ENCODE measurements around the gene AFAP1L1.
"Not testable (repeated sequence)": the region's sequence is repeated elsewhere in the genome, so short reads cannot be mapped to it uniquely, and the experiment has no call there.

The AFAP1L1 gene

DNA sequence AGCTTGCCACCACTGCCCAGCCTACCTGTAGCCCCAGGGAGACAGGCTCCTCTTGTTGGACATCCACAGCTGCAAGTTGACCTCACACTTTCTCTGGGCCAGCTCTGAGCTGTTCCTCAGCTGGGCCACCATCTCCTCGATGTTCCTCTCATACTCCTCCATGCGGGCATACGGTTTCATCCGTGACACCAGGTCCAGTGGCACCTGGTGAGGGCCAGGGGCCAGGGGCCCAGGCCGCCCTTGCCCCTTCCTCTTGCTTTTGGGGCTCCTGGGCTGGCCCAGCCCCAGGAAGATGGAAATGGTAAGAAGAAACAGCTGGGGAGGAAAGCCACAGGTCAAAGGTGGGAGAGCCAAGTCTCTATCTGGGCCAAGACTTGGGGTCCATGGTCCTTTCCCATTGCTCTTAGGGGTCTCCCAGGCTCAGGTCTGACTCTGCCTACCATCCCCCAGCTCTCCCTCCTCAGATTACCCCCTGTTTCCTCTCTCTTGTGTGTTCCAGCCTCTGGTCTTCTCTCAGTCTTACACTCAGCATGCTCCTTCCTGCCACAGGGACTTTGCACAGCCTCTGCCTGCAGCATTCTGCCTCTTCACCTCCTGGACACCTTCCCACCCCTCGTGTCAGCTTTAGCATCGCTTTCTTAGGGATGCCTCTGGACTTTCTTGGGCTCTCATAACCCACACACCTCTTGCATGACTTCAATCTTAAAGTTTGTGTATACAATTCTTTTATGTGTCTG, 105.2 kb downstream of the AFAP1L1 start:
- DNase-seq, result no peak

DNA sequence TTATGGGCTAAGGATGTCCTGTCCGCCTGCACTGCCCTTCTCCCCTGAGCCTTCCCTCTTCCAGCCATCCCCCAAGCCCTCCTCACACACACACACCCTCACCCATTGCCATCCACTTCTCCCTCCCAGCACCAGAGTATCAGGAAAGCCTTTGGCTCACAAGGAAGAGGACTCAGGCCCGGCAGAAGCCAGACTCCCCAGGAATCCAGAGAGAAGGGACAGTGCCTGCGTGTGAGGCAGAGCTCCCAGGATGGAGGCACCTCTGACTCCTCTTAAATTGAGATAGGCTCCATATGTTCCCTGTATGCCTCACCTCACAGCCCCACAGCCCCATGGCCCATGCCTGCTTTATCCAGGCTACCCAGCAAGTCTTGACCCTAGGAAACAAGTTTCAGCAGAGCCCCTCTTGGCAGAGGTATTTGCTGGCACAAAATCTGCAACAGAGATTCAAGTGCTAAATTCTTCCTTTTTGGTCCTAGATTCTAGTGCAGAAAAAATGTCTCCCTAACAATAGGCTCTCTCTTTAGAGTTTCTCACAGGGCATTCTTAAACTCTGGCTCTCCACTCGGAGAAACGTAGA, 106.7 kb downstream of the AFAP1L1 start:
- DNase-seq, result no peak

DNA sequence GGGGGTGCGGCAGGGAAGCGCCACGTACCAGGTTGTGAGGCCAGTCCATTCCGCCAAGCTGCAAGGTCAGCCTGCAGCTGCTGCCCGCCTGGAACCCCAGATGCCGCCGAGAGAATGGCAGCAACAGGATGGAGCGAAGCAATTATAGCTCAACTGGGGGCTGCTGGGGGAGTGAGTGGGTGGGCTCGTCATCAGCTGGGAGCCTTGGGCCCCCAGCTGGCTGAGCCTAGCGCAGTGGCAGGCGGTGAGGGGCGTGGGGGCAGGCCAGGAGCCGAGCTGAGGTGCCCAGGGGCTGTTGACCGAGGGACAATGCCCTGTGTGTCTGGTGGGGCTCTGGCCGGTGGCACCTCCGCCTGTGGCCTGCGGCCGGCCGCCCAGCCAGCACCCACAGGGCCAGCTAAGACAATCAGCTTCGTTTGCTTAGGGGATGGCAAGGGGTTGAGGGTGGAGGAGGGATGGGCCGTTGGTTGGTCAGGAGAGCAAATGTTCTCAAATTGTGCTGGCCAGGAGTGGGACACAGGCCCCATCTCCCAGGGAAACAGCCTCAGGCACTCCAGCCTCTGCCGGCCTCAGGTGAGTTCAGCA, 107.6 kb downstream of the AFAP1L1 start, which contains the start of gene IL17B:
Gene IL17B, minus strand, starts transcription at position 116 of the 585 bp plus-strand sequence. Its CDS starts 67 bp downstream, at position 49.
- DNase-seq, result no peak

DNA sequence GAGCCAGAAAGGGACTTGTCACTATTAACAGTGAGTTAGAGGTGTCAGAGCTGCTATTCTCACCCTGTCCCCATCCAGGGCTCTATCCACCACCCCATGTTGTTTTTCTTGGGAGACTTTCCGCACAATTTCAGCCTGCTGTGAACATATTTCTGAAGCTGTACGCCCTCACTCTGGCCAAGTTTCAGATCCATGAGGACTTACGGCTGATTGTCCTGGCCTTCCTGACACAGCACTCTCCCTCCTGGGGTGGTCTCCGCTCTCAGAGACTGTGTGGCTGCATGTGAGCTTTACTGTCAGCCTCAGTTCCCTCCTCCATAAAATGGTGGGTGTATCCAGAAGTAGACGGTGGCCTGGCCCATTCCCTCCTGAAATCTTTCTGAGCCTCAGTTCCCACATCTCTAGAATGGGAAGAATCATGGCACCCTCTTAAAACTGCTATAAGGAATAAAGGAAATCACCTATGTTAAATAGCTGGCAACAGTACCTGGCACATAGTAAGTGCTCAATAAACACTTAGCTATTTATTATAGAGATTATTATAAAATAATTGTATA, 108.2 kb downstream of the AFAP1L1 start:
- DNase-seq, result no peak

DNA sequence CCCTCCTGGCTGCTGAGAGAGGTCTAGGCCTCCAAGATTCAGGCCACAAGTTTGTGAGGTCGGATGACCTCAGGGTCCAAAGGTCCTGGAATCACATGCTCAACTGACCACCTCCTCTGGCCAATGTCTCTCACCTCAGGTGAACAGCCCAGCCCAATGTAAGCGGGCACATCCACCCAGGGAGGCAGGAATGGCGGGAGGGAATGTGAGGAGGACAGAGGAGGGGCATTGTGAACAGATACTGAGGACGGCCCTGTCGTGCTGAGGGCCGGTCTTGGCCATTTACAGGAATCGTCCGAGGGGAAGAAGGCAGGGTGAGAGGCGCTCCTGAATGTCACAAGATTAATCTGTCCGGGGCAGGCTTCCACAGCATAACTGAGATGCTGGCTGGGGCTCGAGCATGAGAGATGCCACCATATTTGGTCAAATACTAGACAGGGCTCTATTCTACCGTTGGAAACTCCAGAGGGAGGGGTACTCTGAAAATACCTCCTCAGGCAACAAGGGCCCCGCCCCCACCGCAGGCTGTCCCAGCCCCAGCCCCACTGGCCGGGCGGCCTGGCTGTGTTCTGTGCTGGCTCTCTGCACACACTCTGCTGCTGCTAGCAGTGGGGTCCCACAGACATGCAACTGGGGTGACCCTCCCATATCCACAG, 108.9 kb downstream of the AFAP1L1 start:
- no peak for DNase-seq

DNA sequence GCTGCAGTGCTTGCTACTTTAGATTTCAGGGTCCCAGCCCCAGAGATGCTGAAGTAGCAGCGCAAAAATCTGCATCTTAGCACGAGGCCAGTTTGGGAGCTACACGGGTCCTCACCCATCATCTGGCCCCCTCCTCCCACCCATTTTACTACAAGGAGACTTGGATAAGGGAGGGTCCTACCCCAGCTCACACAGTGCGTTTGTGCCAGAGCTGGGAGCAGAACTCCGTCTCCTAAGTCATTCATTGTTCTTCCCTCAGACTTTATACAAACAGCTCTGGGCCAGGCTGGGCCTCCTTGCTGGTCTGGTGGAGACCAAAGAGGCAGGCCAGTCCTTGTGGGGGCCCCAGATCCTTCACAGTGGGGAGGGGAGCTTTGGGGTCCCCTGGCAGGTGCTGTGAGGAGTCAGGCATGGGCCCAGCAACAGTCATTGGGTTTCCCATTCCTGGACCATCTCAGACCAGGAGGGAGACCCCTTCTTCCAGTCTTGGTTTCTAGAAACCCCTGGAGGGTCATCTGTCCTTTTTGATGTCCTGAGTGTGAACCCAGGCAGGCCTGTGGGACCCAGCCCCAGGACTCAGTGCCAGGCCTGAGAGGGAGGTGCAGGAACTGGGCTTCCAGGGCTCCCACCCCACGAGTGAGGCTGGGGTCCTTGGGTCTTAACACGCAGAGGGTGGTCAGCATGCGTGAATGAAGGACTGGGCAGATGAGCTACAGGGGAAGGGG, 109.8 kb downstream of the AFAP1L1 start:
- no peak for DNase-seq

DNA sequence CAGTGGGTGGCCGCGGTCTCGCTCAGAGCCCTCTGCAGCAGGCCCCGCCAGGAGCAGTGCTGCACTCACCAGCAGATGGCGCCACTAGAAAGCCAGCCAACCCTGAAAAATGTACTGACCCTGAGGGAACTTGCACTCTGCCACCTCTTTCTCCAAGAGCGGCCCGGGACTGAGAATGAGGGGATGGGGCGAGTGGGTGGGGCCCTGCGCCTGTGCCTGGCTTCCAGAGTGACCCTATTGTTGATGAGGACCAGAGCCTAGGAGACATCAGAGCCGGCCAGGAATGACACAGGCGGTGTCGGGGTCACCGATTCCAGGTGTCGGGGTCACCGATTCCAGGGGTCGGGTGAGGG, 110.3 kb downstream of the AFAP1L1 start:
- peak; percentile 3 for DNase-seq

DNA sequence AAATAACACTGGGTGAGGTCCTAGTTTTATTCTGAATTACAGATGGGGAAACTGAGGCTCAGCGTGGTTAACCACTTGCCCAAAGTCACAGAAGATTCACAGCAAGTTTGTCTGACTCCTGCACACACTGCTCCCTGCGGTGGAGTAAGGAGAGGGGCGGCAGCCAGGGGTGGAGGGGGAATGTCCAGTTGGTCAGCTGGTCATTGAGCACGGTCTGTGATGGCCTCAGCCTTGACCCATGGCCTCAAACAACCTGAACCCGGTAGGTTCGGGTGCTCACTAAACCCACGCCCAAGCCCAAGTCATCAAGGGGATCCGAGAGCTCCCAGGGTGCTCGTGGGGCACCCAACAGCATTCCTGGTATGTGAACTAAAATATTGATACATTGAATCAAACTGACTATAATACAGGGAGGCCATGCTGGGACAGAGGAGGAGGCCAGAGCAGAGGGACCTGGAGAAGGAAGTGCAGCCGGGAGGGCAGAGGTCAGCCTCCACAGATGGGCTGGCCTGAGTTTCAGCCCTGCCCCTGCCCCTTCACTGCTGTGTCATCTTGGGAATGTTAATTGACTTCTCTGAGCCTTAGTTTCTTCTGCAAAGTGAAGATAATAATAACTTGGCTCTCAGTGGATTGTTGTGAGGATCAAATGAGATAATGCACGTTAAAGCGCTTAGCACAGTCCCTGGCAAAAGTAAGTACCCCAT, 111.0 kb downstream of the AFAP1L1 start:
- no peak for DNase-seq

DNA sequence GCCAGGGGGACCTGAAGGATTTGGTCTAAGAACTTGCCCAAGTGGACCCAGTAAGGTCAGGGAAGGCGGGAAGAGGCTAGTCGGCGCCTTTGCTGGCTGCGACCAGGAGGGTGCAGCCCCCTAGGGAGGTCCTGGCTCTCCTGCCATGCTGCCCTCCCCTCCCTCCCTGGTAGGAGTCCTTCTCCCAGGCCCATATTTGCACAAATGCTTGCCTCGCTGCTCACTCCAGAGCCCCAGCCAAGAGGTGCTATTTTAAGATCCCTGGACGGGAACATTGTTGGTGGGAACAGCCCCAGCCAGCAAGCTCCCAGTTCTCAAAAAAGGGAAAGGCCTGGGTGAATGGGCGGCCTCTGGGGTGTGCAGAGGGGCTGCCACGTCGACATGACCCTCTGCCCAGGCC, 111.7 kb downstream of the AFAP1L1 start:
- DNase-seq, result no peak

DNA sequence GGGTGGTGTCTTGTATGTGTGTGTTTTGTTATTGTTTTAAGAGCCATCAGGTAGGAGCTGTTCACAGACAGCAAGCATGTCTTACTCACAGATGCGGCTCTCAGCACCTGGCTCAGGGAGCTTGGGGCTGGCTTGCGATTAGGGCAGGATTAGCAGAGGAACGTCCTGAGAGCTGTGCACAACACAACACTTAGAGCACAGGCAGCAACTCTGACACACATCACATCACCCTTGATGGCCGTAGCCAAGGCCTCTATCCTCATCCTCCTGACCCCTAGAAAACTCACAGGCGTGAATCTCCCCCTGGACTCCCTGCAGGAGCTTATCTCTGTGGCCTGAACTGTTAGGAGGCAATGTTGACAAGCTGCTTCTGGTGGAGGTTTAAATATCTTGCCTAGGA, 114.5 kb downstream of the AFAP1L1 start:
- DNase-seq, result no peak

DNA sequence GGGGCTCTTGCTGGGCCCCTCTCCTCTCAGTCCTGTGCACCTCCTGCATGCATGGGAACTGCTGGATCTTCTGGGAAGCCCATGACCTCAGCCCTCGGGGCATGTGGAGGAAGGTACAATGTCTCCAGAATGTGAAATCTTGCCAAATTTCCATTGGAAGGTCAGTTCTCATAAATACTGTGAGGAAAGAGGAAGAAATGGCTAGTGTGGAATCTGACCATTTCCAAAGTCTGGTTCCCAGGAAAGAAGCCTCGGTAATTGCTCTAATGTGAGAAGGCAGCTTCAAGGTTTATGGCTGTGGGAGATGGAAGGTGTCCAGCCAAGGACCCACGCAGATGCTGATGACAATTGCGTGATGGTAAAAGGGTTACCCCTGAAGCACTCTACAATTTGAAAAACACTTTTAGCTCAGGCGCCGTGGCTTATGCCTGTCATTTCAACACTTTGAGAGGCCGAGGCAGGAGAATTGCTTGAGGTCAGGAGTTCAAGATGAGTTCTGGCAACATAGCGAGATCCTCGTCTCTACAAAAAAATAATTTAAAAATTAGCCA, 115.5 kb downstream of the AFAP1L1 start:
- no peak for DNase-seq

DNA sequence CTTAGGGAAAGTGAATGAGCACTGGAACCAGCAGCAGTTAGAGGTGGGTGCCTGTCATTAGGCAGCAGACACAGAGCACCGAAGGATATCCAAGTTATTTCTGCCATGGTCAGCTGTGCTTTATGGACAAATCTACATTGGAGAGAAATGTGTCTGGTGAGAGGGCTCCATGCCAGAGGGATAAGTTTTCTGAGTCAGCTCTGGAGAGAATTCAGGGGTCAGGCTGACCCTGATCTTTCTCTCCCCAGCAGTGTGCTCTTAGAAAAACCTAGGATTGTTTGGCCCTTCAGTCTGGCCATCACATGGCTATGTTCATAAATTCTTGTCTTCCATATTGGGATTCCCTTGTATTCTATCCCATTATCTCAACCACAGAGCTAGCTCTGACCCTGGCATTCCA, 116.3 kb downstream of the AFAP1L1 start:
- DNase-seq, result no peak

DNA sequence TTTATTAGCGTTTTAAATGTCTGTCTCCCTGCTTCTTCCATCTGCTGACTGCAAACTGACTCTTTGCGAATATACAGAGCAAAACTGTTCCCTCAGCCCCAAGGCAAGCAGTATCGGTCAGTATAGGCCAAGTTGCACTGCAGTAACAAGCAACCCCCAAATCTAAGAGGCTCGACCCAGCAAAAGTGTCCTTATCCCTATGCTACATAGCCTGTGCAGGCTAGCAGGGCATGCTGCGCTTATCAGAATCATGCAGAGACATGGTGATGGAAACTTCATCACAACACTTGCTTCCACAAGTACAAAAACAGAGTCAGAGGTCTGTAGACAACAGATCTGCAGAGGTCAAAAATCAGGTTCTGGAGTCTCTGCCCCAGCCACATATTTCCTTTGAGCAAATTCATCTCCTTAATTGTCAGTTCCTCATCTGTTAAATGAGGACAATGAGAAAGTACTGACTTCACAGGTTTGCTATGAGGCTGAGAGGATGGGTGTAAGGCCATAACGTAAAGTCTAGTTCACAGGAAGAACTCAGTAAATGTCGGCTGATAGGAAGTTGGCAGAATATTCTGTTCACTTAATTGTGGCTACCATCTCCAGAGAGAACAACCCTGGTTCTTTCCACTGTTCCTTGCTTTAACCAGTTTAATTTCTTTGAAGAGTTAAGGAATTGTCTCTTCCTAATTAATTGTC, 117.0 kb downstream of the AFAP1L1 start:
- no peak for DNase-seq

DNA sequence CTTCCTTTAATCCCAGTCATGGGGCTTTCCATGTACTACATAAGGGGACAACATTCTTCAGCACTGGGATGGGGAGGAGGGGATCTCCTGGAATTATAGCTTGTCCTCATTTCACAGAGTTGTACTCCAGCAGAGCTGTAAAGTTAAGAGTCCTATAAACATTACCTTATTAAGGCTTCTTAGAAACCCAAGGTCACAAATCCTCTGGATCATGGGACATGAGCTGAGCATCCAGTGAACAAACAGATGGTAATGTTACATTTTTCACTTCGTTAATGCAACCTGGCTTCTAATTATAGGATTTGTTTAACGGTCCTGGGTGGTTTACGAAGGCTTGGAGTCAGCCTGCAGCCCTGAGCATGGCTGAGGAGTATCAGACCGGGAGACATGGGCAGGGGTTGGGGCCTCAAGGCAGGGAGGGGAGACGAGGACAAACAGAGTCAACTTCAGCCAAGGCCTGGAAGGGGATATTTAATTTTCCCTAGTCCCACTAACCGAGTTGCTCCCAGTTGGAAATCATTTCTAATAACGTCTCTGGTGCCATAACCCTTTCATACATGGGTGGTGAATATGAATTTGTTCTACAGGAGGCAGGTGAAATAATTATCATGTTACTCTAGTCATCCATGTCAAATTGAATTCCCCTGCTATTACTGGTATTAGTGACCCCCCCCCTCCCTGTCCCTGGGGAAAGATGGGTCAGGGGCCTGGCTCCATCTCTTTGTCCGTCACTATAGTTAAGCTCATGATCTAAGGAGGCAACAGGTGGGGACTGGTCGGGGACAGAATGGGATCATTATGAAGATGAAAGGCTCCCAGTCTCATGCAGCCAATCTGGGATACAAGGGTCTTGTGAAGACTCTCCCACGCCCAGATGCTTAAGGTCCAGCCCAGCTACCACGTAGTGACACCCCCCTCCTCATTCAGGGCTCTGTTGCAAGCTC, 118.2 kb downstream of the AFAP1L1 start:
- no peak for DNase-seq

DNA sequence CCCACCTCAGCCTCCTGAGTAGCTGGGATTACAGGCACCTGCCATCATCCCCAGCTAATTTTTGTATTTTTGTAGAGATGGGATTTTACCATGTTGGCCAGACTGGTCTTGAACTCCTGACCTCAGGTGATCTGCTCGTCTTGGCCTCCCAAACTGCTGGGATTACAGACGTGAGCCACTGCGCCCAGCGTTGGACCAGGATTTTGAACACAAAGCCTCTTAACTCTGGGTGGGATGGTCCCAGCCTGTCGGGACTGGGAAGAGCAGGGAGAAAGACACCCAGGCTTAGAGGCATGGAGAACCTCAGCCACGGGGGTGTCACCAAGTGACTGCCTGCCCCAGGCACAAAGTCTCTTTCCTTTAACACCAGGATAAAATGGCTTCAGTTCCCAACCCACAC, 119.4 kb downstream of the AFAP1L1 start:
- DNase-seq, result not testable (repeated sequence)

All from KG1 (cell line).